HL-60 (cell line): ENCODE data around the gene SMIM44.

Experiments
- DNase-seq, 2 experiments: peaks; one replicate each; pipeline ENCODE4 v3.0.0-alpha.2; 2010 to 2020; ENCODE audit warnings: low read depth in 1 of 2, low spot score in 1 of 2
- H3K27ac ChIP-seq: fragments of 250-450 bp; sonication (Bioruptor Pico); replicated peaks from 2 replicates; pipeline ENCODE4 v1.5.1; 2020; ENCODE audit warnings: mild to moderate bottlenecking, moderate library complexity
- H3K27me3 ChIP-seq: fragments of 250-450 bp; sonication (Bioruptor Pico); 2 replicates; pipeline ENCODE4 v1.5.1; 2021; ENCODE audit warnings: mild to moderate bottlenecking, moderate library complexity; ENCODE audit not compliant: insufficient read depth, poor library complexity, severe bottlenecking
- H3K4me3 ChIP-seq: replicated peaks from 2 replicates; pipeline ENCODE4 v1.5.1; 2011; ENCODE audit warnings: mild to moderate bottlenecking, control low read depth, low read length; ENCODE audit not compliant: insufficient read depth
- CTCF ChIP-seq: IDR thresholded peaks from one replicate; pipeline ENCODE4 v1.5.1; 2011; ENCODE audit warnings: low read length, control low read depth, inconsistent platforms; ENCODE audit not compliant: insufficient read depth
- GABPA ChIP-seq: IDR thresholded peaks from 2 replicates; pipeline ENCODE4 v1.6.1; 2012; ENCODE audit warnings: low read depth
- POLR2AphosphoS5 ChIP-seq: IDR thresholded peaks from 2 replicates; pipeline ENCODE4 v1.6.1; 2012; ENCODE audit warnings: low read depth
- SPI1 ChIP-seq: IDR thresholded peaks from 2 replicates; pipeline ENCODE4 v1.6.1; 2012; ENCODE audit warnings: low read depth, mild to moderate bottlenecking, borderline replicate concordance
- TF ChIP-seq, protein P1 (sequence below): IDR thresholded peaks from 2 replicates; pipeline ENCODE4 v1.6.1; 2012; ENCODE audit warnings: low read depth; ENCODE audit not compliant: insufficient replicate concordance

Gene SMIM44

DNA sequence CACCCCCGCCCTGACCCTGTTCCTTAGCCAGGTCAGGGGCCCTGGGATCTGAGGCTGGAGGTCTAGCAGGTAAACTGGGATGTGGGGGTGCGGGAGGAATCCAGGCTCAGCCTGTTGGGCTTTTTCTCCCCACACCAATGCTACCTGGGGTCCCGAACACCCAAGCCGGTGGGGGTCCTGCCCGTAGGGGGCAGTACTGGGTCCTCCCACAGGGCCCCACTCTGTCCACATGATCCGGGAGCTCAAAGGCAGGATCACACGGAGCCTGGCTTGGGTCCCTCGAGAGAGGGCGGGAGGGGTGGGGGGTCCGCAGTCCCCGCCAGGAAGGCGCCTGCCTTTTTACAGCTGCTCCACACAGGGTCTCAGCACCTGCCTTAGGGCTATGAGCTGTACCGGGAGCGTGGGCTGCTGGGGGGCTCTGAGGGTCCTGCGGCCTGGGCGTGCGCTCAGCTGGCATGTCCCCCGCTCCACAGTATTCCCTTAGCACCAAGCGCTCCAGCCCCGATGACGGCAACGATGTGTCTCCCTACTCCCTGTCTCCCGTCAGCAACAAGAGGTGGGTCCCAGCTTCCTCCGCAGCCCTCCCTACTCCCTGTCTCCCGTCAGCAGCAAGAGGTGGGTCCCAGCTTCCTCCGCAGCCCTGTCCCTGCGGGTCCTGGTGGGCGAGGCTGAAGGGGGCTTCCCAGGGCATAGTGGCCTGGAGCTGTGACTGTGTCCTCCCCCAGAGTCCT is 43.4 kb upstream of the SMIM44 start:
- H3K27ac ChIP-seq: no peak overlapping the region
- no peaks in the 10 kb centered on the region for H3K27me3 ChIP-seq
- DNase-seq: no peak
- TF ChIP-seq CTCF (no peak), SPI1 (no peak), GABPA (no peak), POLR2AphosphoS5 (no peak)
- TF ChIP-seq, protein P1, sequence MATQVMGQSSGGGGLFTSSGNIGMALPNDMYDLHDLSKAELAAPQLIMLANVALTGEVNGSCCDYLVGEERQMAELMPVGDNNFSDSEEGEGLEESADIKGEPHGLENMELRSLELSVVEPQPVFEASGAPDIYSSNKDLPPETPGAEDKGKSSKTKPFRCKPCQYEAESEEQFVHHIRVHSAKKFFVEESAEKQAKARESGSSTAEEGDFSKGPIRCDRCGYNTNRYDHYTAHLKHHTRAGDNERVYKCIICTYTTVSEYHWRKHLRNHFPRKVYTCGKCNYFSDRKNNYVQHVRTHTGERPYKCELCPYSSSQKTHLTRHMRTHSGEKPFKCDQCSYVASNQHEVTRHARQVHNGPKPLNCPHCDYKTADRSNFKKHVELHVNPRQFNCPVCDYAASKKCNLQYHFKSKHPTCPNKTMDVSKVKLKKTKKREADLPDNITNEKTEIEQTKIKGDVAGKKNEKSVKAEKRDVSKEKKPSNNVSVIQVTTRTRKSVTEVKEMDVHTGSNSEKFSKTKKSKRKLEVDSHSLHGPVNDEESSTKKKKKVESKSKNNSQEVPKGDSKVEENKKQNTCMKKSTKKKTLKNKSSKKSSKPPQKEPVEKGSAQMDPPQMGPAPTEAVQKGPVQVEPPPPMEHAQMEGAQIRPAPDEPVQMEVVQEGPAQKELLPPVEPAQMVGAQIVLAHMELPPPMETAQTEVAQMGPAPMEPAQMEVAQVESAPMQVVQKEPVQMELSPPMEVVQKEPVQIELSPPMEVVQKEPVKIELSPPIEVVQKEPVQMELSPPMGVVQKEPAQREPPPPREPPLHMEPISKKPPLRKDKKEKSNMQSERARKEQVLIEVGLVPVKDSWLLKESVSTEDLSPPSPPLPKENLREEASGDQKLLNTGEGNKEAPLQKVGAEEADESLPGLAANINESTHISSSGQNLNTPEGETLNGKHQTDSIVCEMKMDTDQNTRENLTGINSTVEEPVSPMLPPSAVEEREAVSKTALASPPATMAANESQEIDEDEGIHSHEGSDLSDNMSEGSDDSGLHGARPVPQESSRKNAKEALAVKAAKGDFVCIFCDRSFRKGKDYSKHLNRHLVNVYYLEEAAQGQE: no peak
- no peak overlapping the region for H3K4me3 ChIP-seq

GRCh38 chr19:3524904-3525451 is 41.7 kb upstream of the SMIM44 start:
- Histone ChIP-seq H3K27ac (no peak overlapping the region), H3K4me3 (no peak overlapping the region), H3K27me3 (no peaks in the 10 kb centered on the region)
- TF ChIP-seq POLR2AphosphoS5: no peak
- TF ChIP-seq CTCF: no peak
- TF ChIP-seq SPI1: no peak
- TF ChIP-seq, protein P1: no peak
- TF ChIP-seq GABPA: no peak
- no peak for DNase-seq

GRCh38 chr19:3524078-3524842 is 41.0 kb upstream of the SMIM44 start:
- Histone ChIP-seq H3K4me3 (no peak overlapping the region), H3K27ac (no peak overlapping the region), H3K27me3 (no peaks in the 10 kb centered on the region)
- no peak for DNase-seq
- TF ChIP-seq CTCF (no peak), GABPA (no peak), POLR2AphosphoS5 (no peak), SPI1 (no peak)
- TF ChIP-seq, protein P1: no peak
